Islet of Langerhans (tissue), 1 donor: ENCODE results near the gene SPZ1.
"Not testable (repeated sequence)": the region's sequence is repeated elsewhere in the genome, so short reads cannot be mapped to it uniquely, and the experiment has no call there.

Source experiments
- FAIRE-seq: peaks from one replicate; lab custom pipeline; 2011; peaks lifted over from hg19 to GRCh38; lab: Jason Lieb, UNC

SPZ1 gene, protein sequence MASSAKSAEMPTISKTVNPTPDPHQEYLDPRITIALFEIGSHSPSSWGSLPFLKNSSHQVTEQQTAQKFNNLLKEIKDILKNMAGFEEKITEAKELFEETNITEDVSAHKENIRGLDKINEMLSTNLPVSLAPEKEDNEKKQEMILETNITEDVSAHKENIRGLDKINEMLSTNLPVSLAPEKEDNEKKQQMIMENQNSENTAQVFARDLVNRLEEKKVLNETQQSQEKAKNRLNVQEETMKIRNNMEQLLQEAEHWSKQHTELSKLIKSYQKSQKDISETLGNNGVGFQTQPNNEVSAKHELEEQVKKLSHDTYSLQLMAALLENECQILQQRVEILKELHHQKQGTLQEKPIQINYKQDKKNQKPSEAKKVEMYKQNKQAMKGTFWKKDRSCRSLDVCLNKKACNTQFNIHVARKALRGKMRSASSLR

DNA sequence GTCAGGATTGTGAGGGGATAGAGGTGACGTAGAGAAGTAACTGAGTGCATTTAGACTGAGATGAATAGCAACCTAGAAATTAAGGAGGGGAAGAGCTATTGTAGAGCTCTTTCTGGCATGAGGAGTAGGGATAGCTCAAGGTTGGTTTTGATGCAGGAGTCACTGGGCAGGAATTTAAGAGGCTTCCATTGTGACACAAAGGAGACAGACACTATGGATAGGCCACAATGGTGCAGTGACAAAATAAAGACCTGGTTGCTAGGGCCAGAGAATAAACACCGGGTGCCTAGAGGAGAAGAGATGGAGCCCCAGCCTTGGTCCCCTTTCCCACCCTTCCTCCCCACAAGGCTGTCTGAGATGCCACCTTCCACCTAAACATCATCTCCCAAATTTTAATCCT is at the start of gene SPZ1:
SPZ1 (plus strand) TSS at position 301 of the 400 bp plus-strand sequence. CDS start 214 bp downstream, outside the sequence.
- no peak for FAIRE-seq

DNA sequence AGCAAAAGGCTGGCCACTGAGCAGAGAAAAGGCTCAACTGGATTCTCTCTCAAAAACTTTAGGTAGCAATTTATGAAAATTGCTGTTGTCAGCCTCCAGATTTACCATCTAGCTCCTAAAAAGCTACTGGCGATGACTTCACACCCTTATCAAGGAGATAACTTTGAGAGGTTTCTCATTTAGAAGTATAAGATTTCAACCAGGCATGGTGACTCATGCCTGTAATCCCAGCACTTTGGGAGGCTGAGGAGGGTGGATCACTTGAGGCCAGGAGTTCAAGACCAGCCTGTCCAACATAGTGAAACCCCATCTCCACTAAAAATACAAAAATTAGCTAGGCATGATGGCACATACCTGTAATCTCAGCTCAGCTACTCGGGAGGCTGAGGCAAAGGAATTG is 49.3 kb upstream of the SPZ1 start:
- not testable (repeated sequence) for FAIRE-seq

DNA sequence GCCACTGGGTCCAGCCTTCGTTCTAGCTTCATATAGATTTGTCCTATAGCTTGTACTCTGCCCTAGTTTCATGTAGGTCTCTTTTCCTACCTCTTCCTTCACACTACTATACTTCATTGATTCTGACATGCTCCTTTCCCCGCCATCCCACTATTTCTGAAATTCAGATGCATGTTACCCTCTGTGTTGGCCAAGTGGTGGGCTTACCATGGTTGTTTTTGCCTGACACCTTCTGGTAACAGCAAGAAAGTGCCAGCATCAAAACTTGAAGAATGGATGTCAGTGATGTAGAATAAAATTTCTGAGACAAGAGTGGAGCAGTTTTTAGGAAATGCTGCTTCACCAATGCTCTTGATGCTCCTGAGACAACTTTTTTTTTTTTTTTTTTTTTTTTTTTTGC is 44.5 kb upstream of the SPZ1 start:
- FAIRE-seq, result no peak

DNA sequence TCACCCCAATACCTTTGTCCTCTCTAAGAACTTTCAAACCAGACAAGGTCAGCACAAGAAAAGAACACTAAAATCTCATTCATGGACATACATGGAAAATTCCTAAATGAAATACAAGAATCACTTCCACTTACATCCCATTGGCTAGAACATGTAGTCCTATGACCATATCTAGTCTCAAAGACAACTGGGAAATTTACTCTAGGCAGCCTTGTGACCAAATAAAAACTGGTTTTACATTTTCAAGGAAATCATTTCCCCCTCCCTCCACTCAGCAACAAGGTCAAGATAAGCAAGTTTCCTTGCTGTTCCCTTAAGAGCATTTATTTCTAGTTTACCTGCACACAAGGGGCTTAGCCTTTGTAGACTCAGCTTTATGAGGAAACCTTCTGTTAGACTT is 43.6 kb upstream of the SPZ1 start:
- no peak for FAIRE-seq

DNA sequence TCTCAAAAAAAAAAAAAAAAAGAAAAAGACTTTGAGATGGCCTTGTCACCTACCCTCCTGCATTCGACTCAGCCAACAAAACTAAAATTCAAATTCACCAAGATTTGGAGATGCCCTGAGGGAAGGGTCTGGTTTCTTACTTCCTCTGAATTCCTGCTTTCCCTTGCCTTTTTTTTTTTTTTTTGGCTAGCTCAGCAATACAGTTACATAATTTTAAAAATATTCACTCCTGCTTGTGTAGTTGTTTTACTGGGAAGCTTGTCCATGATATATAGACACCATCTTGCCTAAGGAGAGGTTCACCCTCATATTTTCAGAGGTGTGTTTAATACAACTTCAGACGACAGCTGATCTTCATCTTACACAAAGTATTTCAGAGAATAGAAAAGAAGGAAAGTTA is 42.6 kb upstream of the SPZ1 start:
- no peak for FAIRE-seq

DNA sequence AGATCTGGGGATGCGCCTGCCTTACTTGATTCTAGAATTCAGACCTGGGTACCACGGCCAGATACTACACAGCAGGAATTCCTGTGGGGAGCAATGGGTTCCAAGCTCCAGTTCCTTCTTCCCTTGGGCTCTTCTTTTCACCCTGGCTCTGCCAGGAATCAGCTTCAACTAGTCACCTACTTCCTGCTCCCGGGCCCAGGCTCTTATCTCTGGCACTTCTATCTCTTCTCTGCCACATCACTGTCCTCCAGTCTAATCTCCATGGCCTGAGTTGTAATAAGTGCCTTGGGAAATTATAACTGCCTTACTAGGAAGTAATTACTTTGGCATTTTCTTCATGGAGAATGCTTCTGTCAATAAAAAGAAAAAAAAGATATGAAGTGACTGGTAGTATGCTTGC is 37.7 kb upstream of the SPZ1 start:
- FAIRE-seq, result no peak

DNA sequence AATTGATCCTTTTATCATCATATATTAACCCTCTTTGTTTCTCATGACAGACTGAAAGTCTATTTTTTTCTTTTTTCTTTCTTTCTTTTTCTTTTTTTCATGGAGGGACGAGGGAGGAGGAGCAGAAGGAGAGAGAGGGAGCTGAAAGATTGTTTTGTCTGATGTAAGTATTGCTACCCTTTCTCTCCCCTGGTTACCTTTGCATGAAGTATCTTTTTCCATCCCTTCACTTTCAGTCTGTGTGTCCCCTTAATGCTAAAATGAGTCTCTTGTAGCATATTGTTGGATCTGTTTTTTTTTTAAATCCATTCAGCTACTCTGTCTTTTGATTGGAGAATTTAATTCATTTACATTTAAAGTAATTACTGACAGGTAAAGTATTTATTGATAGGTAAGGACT is 36.4 kb upstream of the SPZ1 start:
- no peak for FAIRE-seq

DNA sequence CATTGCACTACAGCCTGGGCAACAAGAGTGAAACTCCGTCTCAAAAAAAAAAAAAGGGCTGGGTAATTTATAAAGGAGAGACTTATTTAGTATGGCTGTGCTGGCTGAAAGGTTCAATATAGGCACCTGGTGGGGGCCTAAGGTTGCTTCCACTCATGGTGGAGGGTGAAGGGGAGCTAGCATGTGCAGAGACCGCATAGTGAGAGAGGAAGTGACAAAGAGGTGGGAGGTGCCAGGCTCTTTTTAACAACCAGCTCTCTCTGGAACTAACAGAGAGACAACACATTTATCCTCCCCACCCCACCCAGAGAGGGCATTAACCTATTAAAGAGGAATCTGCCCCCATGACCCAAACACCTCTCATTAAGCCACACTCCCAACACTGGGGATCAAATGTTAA is 35.1 kb upstream of the SPZ1 start:
- FAIRE-seq, result no peak

DNA sequence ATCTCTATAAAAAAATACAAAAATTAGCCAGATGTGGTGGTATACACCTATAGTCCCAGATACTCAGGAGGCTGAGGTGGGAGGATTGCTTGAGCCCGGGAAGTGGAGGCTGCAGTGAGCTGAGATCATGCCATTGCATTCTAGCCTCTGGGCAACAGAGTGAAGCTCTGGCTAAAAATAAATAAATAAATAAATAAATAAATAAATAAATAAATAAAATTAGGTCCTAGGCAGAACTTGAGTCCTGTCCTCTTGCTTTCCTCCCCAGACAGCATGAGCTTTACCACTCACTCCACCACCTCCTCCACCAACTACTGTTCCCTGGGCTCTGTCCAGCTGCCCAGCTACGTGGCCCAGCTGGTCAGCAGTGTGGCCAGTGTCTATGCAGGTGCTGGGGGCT is 31.6 kb upstream of the SPZ1 start:
- no peak for FAIRE-seq

DNA sequence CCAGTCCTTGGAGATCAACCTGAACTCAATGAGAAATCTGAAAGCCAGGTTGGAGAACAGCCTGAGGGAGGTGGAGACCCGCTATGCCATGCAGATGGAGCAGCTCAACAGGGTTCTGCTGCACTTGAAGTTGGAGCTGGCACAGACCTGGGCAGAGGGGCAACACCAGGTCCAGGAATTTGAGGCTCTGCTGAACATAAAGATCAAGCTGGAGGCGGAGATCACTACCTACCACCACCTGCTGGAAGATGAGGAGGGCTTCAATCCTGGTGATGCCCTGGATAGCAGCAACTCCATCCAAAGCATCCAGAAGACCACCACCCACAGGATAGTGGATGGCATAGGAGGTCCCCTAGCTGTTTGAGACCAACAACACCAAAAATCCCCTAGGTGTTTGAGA is 30.5 kb upstream of the SPZ1 start:
- no peak for FAIRE-seq

DNA sequence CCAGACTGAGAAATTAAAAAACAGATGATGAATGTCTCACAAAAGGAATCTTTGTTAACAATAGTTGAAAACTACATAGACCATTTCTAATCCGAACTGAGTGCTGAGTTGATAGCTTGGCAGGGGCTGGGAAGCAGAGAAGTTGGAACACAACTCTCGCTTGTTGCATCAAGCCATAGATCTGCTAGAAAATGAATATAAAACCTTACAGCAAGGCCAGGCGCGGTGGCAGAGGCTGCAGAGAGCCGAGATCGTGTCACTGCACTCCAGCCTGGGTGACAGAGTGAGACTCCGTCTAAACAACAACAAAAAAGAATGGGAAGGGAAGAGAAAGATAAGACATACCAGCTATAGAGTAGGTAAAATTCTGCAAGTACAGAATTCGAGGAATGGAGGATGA is 28.0 kb upstream of the SPZ1 start:
- no peak for FAIRE-seq

DNA sequence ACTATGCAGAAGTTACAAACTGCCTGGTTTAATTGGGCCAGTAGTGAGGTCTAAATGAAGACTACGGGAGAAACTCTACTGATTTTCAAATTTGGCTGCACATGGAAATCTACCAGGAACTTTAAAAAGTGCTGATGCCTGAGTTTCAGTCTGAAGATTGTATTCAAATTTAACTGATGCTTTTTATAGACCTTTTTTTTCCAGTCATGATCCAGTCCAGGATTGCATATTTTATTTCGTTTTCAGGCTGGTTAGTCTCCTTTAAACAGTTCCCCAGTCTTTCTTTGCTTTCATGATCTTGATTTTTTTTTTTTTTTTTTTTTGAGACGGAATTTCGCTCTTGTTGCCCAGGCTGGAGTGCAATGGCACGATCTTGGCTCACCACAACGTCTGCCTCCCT is 23.7 kb upstream of the SPZ1 start:
- FAIRE-seq, result no peak

DNA sequence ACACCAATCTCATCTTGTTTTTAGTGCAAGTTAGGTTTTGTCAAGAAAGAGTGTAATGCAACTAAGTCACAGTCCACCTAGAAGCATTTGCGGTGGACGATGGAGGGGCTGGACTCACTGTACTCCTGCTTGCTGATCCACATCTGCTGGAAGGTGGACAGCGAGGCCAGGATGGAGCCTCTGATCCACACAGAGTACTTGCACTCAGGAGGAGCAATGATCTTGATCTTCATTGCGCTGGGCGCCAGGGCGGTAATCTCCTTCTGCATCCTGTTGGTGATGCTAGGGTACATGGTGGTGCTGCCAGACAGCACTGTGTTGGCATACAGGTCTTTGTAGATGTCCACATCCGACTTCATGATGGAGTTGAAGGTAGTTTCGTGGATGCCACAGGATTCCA is 20.2 kb upstream of the SPZ1 start:
- no peak for FAIRE-seq

DNA sequence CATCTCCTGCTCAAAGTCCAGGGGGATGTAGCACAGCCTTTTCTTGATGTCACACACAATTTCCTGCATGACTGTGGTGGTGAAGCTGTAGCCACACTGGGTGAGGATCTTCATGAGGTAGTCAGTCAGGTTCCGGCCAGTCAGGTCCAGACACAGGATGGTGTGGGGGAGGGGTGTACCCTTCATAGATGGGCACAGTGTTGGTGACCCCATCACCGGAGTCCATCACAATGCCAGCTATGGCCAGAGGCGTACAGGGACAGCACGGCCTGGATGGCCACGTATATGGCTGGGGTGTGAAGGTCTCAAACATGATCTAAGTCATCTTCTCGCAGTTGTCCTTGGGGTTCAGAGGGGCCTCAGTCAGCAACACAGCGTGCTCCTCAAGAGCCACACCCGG is 19.7 kb upstream of the SPZ1 start:
- FAIRE-seq, result no peak

DNA sequence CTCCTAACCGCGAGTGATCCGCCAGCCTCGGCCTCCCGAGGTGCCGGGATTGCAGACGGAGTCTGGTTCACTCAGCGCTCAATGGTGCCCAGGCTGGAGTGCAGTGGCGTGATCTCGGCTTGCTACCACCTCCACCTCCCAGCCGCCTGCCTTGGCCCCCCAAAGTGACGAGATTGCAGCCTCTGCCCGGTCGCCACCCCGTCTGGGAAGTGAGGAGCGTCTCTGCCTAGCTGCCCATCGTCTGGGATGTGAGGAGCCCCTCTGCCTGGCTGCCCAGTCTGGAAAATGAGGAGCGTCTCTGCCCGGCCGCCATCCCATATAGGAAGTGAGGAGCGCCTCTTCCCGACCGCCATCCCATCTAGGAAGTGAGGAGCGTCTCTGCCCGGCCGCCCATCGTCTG is 19.0 kb upstream of the SPZ1 start:
- FAIRE-seq, result not testable (repeated sequence)

DNA sequence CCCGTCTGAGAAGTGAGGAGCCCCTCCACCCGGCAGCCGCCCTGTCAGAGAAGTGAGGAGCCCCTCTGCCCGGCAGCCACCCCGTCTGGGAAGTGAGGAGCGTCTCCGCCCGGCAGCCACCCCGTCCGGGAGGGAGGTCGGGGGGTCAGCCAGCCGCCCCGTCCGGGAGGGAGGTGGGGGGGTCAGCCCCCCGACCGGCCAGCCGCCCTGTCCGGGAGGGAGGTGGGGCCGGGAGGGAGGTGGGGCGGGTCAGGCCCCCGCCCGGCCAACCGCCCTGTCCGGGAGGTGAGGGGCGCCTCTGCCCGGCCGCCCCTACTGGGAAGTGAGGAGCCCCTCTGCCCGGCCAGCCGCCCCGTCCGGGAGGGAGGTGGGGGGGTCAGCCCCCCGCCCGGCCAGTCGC is 18.5 kb upstream of the SPZ1 start:
- FAIRE-seq, result not testable (repeated sequence)

DNA sequence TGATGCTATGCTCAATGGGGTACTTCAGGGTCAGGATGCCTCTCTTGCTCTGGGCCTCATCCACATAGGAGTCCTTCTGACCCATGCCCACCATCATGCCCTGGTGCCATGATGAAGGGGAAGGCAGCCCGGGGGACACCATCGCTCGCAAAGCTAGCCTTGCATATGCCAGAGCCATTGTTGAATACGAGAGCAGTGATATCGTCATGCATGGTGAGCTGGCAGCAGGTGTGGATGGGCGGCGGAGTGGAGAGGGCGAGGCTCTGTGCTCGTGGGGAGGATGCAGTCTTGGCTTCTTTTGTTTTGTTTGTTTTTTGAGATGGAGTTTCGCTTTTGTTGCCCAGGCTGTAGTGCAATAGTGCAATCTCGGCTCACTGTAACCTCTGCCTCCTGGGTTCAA is 17.2 kb upstream of the SPZ1 start:
- FAIRE-seq, result no peak

DNA sequence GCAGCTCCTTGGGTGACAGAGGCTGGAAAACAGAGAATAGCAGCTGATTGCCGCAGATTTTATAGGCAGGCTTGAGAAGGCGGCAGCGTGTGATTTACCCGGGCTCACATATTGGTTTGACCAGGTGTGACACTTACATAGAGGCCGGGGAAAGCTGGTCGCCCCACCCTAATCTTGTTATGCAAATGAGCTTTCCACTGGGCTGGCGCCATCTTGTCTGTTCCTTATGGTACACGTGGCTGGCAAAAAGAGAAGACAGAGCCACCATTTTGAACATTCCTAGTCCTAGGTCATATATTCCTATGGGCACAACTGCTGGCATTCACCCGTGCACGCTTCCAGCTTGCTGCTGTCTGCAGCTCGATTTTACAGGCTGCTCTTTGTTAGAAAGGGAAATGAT is 11.3 kb upstream of the SPZ1 start:
- no peak for FAIRE-seq

DNA sequence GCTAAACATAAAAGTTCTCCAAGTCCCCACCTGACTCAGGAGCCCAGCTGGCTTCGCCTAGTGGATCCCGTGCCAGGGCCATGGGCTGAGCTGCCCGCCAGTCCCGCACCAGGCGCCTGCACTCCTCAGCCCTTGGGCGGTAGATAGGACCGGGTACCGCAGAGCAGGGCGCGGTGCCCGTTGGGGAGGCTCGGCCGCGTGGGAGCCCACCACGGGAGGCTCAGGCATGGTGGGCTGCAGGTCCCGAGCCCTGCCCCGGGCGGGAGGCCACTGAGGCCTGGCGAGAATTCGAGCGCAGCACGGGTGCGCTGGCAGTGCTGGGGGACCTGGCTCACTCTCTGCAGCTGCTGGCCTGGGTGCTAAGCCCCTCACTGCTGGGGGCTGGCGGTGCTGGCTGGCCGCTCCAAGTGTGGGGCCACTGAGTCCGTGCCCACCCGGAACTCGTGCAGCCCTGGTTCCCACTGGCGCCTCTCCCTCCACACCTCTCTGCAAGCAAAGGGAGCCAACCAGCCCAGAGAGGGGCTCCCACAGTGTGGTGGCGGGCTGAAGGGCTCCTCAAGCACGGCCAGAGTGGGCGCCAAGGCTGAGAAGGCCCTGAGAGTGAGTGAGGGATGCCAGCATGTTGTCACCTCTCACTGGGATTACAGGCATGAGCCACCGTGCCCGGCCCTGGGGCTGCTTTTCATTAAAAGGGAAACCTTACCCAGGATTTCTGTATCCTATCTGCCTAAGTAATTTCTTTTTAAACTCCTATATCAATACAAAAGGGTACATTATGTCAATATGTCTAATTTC is 9.7 kb upstream of the SPZ1 start:
- no peak for FAIRE-seq

DNA sequence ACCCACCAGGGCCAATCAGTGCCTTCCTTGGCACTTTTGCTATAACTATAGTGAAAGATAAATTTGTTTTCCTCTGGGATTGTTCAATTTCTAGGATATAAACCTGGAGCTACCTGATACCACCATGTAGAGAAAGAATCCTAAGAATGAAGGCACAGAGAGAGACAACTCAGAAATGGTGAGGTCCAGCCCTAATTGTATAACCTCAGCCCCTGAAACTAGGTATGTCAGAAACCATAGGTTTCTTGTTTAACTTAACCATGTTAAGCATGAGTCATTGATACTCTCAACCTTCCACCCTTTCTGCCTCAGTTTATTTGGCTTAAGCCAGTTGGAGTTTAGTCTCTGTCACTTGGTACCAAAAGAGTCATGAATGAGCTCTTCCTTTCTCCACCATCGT is 4.6 kb upstream of the SPZ1 start:
- no peak for FAIRE-seq

DNA sequence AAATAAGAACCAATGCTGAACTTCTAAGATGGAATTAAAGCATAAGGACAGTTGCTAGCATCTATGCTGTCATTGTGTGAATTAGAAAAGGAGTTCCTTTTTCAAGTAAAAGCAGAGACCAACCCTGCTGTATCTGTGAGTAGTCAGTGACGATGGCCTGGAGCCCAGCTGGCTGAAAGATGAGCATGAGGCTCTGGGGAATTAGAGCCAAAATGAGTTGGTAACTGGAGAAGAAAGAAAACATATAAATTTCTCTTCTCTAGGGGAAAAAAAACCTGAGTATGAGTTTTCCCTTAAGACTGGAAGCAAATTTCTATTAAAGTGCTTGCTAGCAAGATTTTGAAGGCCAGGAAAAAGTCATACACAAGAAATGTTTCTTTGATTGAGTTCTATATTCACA is 1.6 kb upstream of the SPZ1 start:
- FAIRE-seq, result no peak

DNA sequence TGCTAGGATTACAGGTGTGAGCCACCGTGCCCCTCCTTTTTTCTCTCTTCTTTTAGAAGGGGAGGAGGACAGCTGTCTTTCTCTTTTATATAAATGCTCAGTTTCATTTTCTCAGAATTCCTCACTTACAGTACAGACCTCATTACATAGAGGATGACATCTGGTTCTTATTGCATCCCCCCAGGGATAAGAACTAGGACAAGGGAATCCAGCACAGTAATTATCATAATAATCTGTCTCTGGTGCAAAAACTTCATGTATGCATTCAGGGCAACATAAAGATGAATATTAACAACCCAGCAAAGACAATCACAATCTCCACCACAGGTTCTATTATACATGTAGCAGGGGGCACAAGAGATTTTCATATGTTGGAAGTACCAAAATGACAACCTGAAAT is 5.1 kb downstream of the SPZ1 start:
- FAIRE-seq, result no peak

DNA sequence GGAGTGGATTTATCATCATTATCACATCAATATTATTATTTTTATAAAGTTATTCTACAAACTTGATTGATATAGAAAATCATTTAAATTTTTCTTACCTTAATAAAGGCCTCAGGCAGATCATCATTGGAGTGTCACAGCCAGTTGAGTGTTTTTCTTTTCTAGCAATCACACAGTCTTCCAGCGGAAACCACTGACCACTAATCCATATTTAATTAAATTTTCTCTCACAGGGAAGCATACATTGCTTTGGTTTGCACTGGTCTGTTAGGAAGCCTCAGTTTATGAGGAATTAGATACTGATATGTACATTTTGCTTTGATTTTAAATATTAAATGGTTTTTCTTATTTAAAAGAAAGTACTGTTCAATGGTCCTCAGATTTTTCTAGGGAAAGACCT is 6.7 kb downstream of the SPZ1 start:
- FAIRE-seq, result no peak

DNA sequence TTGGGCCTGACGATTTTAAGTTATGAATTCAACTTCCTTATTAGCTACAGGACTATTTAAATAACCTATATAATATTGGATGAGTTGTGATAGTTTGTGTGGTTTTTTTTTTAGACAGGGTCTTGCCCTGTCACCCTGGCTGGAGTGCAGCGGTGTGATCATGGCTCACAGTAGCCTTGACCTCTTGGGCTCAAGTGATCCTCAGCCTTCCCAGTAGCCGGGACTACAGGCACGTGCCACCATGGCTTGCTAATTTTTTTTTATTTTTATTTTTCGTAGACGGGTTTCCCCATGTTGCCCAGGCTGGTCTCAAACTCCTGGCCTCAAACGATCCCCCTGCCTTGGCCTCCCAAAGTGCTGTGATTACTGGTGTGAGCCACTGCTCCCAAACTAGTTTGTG is 17.6 kb downstream of the SPZ1 start:
- no peak for FAIRE-seq
